Measurements from ENCODE around the gene AGAP1.
"Not testable (repeated sequence)": the region's sequence is repeated elsewhere in the genome, so short reads cannot be mapped to it uniquely, and the experiment has no call there.

The AGAP1 gene

GRCh38 chr2:235938611-235939010 lies 444.8 kb downstream of the AGAP1 start:
- H3K27ac ChIP-seq = no peak overlapping the region
- in situ Hi-C loops (cut with HindIII; ENCODE audit: low pct_ligation_motif_present, low sequenced_read_pairs) = no loop called here
- DNase-seq = no peak

GRCh38 chr2:235939471-235939870 lies 445.6 kb downstream of the AGAP1 start:
- TF ChIP-seq CTCF (IDR thresholded peaks at IDR 0.05; ENCODE audit: low read depth, low read length, missing control alignments) = no peak
- Histone ChIP-seq H3K36me3 (replicated peaks) (no peaks in the 10 kb centered on the region), H3K4me3 (ENCODE audit: low read depth, low read length) (no peak overlapping the region), H3K27ac (peak overlapping the region; percentile 85), H3K27me3 (replicated peaks) (no peaks in the 10 kb centered on the region)
- in situ Hi-C loops (cut with HindIII; ENCODE audit: low pct_ligation_motif_present, low sequenced_read_pairs) = no loop called here
- peak; percentile 27 for DNase-seq

More at GRCh38 chr2:235938611-235939010, 444.8 kb downstream of the AGAP1 start:
- TF ChIP-seq CTCF (IDR thresholded peaks at IDR 0.05; ENCODE audit: low read depth, low read length, missing control alignments) = no peak
- no peaks in the 10 kb centered on the region for H3K36me3 ChIP-seq (replicated peaks)
- no peak overlapping the region for H3K4me3 ChIP-seq (ENCODE audit: low read depth, low read length)
- H3K27me3 ChIP-seq (replicated peaks) = no peaks in the 10 kb centered on the region

GRCh38 chr2:235940330-235940729 lies 446.5 kb downstream of the AGAP1 start:
- no peak overlapping the region for H3K4me3 ChIP-seq (ENCODE audit: low read depth, low read length)
- in situ Hi-C loops (cut with HindIII; ENCODE audit: low pct_ligation_motif_present, low sequenced_read_pairs) = no loop called here
- no peaks in the 10 kb centered on the region for H3K36me3 ChIP-seq (replicated peaks)
- H3K27me3 ChIP-seq (replicated peaks) = no peaks in the 10 kb centered on the region
- peak overlapping the region; percentile 85 for H3K27ac ChIP-seq
- no peak for TF ChIP-seq CTCF (IDR thresholded peaks at IDR 0.05; ENCODE audit: low read depth, low read length, missing control alignments)
- DNase-seq = peak; percentile 99

- no peaks in the 10 kb centered on the region for H3K27me3 ChIP-seq (replicated peaks)
- no peak overlapping the region for H3K4me3 ChIP-seq (ENCODE audit: low read depth, low read length)
- no peak for TF ChIP-seq CTCF (IDR thresholded peaks at IDR 0.05; ENCODE audit: low read depth, low read length, missing control alignments)
- DNase-seq = no peak
- no peaks in the 10 kb centered on the region for H3K36me3 ChIP-seq (replicated peaks)
- no peak overlapping the region for H3K27ac ChIP-seq
- in situ Hi-C loops (cut with HindIII; ENCODE audit: low pct_ligation_motif_present, low sequenced_read_pairs) = no loop called here
Observed at GRCh38 chr2:235944591-235944990, 450.7 kb downstream of the AGAP1 start.

- in situ Hi-C loops (cut with HindIII; ENCODE audit: low pct_ligation_motif_present, low sequenced_read_pairs) = no loop called here
- no peak overlapping the region for H3K4me3 ChIP-seq (ENCODE audit: low read depth, low read length)
- no peak for TF ChIP-seq CTCF (IDR thresholded peaks at IDR 0.05; ENCODE audit: low read depth, low read length, missing control alignments)
- DNase-seq = no peak
- no peaks in the 10 kb centered on the region for H3K27me3 ChIP-seq (replicated peaks)
- no peaks in the 10 kb centered on the region for H3K36me3 ChIP-seq (replicated peaks)
- no peak overlapping the region for H3K27ac ChIP-seq
Observed at GRCh38 chr2:235945608-235946140, 451.8 kb downstream of the AGAP1 start.

- H3K4me3 ChIP-seq (ENCODE audit: low read depth, low read length) = no peak overlapping the region
- no peak for DNase-seq
- H3K27me3 ChIP-seq (replicated peaks) = no peaks in the 10 kb centered on the region
- TF ChIP-seq CTCF (IDR thresholded peaks at IDR 0.05; ENCODE audit: low read depth, low read length, missing control alignments) = no peak
- in situ Hi-C loops (cut with HindIII; ENCODE audit: low pct_ligation_motif_present, low sequenced_read_pairs) = no loop called here
- no peak overlapping the region for H3K27ac ChIP-seq
- no peaks in the 10 kb centered on the region for H3K36me3 ChIP-seq (replicated peaks)
Observed at GRCh38 chr2:235946590-235946989, 452.7 kb downstream of the AGAP1 start.

- in situ Hi-C loops (cut with HindIII; ENCODE audit: low pct_ligation_motif_present, low sequenced_read_pairs); H3K4me3 ChIP-seq (ENCODE audit: low read depth, low read length); H3K27me3 ChIP-seq (replicated peaks); DNase-seq; H3K36me3 ChIP-seq (replicated peaks); H3K27ac ChIP-seq: not testable (repeated sequence)
Observed at GRCh38 chr2:235947055-235947454, 453.2 kb downstream of the AGAP1 start.

All from brain microvascular endothelial cell (primary cell).